ENCODE data around the gene C15orf39.
A peak's percentile ranks its signal among the peaks of the same experiment; 100 is the strongest.

Gene C15orf39

DNA sequence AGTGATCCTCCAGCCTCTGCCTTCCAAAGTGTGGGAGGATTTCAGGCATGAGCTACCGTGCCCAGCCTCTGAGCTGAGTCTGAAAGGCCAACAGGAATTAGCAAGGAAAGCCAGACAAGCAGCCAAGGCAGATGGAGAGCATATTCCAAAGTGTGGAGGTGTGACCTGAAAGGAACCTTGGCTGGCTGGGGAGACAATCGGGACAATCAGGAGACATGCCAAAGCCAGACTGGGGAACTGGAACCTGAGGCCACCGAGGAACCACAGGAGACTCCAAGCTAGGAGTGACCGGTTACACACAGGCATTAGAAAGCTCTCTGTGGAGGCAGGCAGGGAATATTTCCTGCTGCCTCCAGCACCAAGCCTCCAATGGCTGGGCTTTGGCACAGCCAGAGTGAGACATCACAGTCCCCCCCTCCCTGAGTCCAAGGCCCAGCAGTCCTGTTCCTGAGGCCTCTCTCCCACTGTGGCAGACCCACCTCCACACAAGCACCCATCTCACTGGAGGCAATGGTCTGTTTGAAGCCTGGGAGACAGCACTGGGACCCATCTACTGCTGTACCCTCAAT is 4.5 kb upstream of the C15orf39 start:
- DNase-seq (ENCODE audit: low spot score): no peak

DNA sequence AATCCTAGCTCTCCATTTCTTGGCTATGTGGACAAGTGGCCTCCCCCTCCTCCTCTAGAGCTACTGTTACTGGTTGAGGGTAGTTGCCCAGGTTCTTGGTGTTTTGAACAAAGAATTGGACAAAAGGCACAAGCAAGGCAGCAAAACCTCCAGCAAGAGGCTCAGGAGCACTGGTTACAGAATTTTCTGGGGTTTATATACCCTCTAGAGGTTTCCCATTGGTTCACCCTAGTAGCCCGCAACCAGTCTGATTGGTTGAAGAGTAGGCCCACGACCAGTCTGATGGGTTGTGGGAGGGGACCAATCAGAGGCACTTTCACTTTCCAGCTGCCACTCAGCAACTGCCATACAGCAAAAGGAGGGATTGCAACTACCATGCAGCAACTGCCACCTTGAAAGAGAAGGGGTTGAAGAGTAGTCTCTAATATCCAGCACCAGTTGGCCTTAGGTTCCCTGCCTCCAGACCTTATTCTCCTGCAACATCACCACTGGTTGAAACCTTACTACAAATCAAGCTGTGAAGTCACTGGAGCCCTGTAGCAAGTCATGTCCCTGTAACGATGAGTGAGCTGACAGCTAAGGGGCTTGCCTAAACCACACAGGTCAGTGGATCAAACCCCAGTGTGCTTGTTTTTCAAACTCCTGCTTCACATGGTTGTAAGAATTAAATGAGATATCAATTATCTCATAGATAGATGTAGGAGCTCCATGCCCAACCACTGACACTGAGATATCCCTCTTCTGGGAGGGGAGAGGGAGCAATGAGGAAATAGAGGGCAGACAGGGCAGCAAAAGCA is 2.9 kb upstream of the C15orf39 start:
- peak; percentile 54 for DNase-seq (ENCODE audit: low spot score)

DNA sequence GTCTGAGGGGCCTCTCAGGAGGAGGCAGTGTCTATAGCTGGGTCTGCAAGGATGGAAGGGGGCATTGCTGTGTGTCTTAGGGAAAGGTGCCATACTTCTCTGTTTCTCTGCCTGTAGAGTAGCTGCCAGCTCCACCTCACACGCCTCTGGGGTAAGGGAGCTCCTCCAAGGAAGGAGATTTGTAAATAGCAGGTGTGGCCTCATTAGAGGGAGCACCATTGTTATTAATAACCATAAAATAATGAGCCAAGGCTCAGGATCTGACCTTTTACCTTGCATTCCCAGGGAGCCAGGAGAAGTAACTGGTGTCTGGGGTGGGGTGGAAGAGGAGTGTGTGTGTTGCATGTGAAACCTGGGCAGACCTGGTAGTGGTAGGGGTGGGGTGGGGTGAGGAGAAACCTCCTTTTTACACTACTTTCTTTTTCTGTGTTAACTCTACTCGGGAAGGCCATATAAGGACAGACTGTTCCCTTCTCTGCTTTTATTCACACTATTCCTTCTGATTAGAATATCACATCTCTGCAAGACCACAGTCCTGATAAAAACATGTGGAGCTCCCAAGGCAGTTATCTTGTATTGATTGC is 2.2 kb upstream of the C15orf39 start:
- no peak for DNase-seq (ENCODE audit: low spot score)

DNA sequence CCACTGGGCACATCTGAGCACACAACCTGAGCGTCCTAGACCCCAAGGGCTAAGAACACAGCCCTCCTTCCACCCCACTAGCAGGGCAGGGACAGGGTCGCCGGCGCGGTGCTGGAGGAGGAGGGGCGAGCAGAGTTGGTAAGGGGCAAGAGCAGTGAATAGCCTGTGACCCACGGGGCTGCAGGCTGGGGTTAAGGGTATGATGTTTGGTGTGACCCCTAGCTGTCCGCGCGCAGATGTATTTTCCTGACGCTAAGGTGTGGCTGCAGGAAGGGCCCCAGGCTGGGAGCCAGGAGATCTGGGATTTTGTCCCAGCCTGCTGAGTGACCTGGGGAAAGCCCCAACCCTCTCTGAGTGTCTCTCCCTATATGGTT is 1.3 kb upstream of the C15orf39 start:
- DNase-seq (ENCODE audit: low spot score): no peak

DNA sequence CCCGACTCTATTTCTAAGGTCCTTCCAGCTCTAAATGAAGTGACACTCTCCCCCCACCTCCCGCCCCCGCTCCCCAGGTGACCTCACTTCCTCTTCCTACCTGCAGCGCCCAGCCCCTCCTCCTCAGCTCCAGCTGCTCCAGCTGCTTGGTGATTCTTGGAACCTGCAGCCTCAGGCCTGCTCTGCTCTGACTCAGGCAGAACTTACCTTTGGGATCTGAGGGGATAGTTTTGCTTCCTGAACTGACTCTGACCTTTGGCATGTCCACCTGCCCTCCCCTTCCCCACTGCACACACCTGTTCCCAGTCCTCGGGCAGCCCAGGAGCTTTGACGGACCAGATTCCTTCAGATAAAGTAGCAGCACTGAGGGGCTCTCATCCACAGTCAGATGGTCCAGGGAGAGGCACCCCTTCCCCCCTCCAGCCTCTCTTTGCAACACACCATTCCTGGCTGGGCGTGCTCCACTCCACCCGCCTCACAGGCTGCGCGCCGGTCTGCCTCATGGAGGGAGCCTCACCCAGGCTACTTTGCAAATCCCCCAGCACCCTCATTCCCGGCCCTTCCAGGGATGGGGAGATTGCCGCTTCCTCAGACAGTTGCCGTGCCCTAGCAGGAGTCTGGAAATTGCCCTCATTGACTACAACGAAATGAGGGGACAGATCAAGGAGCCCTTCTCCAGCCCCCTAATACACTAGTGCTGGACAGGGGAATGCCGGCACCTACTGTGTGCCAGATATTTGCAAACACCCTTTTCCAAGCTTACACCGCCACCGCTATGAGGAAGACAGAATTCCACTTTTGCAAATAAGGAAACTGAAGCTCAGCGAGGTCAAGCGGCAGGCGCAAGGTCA is 692 bp upstream of the C15orf39 start:
- peak; percentile 59 for DNase-seq (ENCODE audit: low spot score)

DNA sequence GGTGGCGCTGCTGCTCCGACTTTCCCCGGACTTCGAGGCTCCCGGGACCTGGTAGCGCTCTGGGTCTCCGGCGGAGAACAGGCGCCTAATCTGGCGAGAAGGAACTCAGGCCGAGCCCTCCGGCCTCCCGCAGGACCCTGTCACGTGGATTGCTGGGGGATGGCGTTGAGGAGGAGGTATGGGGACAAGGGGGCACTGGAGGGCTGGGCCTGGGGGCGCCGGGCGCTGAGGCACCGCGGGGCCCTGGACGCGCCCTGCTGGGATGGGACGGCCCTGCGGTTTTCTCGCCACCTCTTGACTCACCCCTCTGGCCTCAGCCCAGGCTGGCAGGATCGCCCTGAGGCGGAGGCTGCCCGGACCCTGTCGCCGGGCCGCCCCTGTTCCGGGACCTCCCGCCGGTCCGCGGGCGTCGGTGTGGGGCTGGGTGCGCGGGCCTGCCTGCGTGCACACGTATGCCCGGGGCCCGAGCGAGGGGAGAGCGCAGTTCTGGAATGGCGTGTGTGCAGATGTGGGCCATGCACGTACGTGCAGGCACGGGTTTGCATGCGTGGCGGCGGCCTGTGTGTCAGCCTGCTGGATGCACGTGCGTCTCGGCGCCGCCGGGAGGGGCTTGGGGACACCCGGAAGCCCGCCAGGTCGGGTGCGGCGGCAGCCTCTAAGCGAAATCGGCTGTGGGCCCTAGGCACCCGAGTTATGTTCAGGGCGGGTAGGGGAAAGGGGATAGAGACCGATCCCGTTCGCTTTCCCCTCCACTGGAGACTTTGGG is 752 bp downstream of the C15orf39 start:
- DNase-seq (ENCODE audit: low spot score): peak; percentile 75

DNA sequence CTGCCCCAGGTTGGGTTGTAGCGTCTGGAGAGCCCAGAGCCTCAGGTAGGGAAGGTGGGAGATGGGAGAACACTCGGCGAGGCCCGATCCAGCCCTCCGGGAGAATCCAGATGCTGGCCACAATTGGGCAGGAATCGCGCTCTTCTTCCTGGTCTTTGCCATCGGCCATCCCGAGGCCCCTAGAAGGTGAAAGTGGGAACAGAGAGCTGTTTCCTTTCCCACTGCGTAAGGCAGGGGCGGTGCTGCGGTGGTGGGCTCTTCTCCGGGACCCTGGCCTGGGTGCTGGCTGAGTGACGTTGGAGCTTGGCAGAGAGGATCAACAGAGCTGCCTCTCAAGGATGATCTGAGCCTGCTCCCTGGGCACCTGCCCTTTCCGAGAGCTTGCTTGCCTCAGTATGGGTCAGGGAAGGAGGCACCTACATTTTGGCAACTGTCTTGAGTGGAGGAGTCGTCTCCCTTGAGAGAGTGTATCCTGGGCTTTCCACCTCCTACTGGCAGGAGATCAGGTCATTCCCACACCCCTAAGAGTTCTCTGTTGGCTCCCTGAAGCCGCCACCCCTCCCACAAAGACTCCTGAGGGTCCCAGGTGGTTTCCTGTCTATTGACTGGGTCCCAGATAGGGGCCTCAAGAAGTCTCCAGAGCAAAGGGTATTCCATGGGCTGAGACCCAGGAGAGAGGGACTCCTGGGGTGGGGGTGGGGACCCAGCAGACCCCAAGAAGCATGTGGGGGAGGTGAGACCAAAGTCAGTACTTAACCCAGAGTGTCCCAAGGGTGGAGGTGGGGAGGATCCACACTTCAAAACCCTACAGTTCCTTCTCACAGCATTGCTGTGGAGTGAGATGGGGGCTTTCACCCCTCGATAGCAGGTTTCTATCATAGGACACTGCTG is 1.6 kb downstream of the C15orf39 start:
- no peak for DNase-seq (ENCODE audit: low spot score)

DNA sequence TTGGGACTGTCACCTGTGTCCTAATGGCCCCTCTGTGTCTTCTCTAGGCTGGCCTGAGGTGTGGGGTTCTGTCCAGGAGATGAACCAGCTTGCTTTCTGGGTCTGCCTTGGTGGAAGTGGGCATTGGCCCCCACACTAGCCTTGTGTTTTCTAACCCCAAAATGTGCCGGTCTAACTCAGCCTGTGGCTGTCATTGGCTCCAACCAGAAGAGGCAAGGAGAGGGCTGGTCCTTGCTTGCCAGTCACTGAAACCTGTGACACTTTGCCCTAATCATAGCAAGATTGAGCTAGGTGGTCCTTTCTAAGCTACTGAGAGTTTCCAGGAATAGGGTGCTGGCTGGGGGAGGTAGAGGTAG is 2.2 kb downstream of the C15orf39 start:
- DNase-seq (ENCODE audit: low spot score): no peak

DNA sequence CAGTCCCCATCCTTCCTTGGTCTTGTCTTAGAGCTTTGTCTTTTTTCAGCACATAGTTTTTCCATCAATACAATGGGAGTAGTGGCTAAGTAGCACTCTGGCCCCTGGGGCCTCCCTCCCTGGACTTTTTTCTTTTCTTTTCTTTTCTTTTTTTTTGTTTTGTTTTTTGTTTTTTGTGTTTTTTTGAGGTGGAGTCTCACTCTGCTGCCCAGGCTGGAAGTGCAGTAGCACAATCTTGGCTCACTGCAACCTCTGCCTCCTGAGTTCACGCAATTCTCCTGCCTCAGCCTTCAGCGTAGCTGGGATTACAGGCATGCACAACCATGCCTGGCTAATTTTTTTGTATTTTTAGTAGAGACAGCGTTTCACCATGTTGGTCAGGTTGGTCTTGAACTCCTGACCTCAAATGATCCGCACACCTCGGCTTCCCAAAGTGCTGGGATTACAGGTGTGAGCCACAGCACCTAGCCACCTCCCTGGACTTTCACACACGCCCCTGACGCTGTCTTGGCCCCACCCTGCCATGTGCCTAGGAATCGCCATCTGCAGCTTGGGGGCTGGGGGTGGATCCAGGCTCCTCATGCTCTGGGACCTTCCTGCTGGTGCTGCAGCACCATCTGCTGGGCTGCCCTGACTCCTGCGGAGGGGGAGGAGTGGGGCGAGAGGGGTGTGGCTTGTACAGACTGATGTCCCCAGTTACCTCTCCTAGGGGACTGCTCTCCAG is 2.8 kb downstream of the C15orf39 start:
- DNase-seq (ENCODE audit: low spot score): peak; percentile 94

DNA sequence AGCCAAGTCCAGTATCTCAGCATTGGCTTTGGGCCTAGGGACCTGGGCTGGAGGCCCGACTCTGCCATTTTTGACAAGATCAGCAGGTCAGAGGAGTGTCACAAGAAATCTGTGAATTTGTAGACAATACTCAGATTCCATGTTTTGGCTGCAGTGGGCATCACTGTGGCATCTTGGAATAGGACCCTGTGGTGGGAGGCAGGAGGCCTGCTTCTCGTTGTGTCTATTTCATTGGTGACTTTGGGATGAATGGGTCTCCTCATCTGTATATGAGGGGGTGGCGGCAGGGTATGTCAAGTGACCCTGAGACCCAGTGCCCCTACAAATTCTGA is 3.3 kb downstream of the C15orf39 start:
- DNase-seq (ENCODE audit: low spot score): no peak

DNA sequence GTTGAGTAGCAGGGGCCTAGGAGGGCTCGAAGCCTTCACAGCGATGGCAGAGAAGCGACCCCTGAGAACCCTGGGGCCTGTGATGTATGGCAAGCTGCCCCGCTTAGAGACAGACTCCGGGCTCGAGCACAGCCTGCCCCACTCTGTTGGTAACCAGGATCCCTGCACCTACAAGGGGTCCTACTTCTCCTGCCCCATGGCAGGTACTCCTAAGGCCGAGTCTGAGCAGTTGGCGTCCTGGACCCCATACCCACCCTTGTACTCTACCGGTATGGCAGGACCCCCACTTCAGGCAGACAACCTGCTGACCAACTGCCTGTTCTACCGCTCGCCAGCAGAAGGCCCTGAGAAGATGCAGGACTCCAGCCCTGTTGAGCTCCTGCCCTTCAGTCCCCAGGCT is 4.3 kb downstream of the C15orf39 start:
- no peak for DNase-seq (ENCODE audit: low spot score)

DNA sequence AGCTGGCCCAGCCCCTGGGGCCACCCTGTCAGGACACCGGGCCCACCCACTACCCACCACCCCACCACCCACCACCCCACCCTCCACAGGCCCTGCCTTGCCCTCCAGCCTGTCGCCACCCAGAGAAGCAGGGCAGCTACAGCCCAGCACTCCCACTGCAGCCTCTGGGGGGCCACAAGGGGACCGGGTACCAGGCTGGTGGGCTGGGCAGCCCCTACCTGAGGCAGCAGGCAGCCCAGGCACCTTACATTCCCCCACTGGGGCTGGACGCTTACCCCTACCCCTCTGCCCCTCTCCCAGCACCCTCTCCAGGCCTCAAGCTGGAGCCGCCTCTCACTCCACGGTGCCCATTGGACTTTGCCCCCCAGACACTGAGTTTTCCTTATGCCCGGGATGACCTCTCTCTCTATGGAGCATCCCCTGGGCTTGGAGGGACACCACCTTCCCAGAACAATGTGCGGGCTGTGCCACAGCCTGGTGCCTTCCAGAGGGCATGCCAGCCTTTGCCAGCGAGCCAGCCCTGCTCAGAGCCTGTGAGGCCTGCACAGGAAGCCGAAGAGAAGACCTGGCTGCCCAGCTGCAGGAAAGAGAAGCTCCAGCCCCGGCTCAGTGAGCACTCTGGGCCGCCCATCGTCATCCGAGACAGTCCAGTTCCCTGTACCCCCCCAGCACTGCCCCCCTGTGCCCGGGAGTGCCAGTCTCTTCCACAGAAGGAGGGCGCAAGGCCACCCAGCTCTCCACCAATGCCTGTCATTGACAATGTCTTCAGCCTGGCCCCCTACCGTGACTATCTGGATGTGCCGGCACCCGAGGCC is 5.3 kb downstream of the C15orf39 start:
- no peak for DNase-seq (ENCODE audit: low spot score)

DNA sequence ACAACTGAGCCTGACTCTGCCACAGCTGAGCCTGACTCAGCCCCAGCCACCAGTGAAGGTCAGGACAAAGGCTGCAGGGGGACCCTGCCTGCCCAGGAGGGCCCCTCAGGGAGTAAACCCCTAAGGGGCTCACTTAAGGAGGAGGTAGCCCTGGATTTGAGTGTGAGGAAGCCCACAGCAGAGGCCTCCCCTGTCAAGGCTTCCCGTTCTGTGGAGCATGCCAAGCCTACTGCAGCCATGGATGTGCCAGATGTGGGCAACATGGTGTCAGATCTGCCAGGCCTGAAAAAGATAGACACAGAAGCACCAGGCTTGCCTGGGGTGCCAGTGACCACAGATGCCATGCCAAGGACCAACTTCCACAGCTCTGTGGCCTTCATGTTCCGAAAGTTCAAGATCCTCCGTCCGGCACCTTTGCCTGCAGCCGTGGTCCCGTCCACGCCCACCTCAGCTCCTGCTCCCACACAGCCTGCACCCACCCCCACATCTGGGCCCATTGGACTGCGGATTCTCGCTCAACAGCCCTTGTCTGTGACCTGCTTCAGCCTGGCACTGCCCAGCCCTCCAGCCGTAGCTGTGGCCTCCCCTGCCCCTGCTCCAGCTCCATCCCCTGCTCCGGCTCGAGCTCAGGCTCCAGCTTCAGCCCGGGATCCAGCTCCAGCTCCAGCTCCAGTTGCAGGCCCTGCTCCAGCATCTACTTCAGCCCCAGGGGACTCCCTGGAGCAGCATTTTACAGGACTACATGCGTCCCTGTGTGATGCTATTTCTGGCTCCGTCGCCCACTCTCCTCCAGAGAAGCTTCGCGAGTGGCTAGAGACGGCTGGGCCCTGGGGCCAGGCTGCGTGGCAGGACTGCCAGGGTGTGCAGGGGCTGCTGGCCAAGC is 6.2 kb downstream of the C15orf39 start:
- no peak for DNase-seq (ENCODE audit: low spot score)

DNA sequence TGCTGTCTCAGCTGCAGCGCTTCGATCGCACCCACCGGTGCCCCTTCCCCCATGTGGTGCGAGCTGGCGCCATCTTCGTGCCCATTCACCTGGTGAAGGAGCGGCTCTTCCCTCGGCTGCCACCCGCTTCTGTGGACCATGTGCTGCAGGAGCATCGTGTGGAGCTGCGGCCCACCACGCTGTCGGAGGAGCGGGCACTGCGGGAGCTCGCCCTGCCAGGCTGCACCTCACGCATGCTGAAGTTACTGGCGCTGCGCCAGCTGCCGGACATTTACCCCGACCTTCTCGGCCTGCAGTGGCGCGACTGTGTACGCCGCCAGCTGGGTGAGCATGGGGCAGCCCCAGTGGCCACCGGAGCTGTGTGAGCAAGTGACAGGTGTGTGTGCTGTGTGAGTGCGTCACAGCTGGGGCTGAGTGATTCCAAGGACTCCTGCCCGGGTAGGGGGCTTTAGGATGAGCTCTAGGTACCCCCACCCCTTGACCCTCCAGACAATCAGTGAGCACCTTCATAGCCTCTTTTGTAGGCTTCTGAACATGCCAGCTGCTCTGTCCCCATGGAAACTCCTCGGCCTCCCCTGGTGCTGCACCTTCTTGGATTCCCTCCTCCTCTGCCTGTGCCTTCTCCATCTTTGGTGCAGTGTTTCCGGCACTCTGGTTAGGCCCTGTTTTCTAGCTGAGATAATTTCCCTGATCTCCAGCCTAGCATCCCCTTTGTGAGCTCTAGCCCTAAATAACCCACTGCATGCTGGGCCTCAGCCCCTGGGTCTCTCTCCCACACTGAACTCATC is 7.0 kb downstream of the C15orf39 start:
- DNase-seq (ENCODE audit: low spot score): no peak

DNA sequence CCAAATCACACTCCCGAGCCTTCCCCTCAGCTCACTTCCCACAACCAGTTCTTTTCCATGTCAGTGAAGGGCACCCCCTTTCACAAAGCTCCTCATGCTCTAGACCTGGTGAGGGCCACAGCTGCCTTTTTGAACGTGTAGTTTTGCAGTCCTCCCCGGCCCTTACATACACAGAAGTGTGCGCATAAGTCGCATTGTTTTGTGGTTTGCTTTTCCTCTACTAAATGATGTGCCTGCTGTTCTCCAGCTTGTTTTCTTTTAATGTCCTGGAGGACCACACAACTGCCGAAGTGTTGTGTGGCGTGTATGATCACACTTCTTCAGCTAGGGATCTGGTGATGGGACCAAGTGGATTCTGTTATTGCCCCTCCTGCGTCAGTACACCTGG is 7.6 kb downstream of the C15orf39 start:
- no peak for DNase-seq (ENCODE audit: low spot score)

DNA sequence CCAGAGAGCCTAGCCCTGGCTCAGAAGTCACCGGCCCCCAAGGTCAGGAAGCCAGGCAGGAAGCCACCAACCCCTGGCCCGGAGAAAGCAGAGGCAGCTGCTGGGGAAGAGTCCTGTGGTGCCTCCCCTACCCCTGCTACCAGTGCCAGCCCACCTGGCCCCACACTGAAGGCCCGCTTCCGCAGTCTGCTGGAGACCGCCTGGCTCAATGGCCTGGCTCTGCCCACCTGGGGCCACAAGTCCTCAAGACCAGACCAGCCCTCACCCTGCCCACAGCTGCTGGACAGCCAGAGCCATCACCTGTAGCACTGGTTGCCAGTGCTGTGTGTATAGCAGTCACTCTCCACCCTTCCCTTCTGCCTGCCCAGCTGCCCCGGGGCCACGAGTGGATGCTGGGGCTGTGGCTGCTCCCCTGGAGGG is 9.1 kb downstream of the C15orf39 start:
- no peak for DNase-seq (ENCODE audit: low spot score)

DNA sequence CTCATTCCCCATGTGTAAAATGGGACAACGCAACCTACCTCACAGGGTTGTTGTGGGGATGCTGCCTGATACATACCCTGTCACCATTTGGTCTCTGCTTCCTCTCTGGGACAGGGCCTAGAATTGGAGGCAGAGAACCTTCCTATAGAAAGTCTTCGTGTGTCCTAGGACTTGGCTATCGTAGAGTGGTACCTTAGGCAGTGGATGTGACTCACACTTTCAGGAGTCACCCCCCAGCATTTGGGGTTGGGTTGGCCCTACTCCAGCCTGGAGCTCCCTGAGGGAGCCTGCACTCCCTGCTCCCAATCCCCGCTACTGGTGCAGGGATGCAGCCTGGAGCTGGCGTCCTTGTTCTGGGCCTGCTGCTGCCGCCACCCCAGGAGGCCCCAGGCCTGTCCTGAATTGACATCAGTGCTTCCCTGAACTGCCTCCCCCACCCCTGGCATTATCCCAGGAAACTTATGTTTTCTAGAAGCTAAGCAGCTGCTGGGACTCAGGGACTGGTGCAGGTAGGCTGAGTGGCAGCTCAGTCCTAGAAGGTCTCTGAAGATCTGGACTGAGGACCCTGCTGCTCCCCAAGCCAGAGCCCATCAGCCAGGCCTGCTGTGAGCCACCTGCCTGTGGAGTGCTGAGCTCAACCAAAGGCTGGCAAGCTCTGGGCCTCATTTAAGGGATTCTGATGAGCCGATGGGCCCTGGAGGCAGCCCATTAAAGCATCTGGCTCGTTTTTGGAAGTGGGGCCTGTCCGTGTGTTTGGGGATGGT is 9.9 kb downstream of the C15orf39 start:
- DNase-seq (ENCODE audit: low spot score): no peak

Data from LoVo (cell line).